Measurements from ENCODE around the gene HCST. TPM values are rescaled to one million over a fixed set of nuclear protein-coding genes. Genes with fewer than 3 reads are reported as not detected.

Gene HCST
- total RNA-seq, result not detected in 2 replicates

GRCh38 chr19:35901854-35902661 lies at the start of gene HCST:
HCST (plus strand) TSS chr19:35902529; CDS start chr19:35902594, 65 bp downstream.
- Histone ChIP-seq H3K36me3 (ENCODE audit: control insufficient read depth, insufficient read depth, low read length) (no peaks in the 10 kb centered on the region), H3K4me3 (ENCODE audit: low read depth, low read length) (peak within 1 kb of the TSS; percentile 15), H3K27me3 (ENCODE audit: control insufficient read depth, insufficient read depth, low read length) (no peaks in the 10 kb centered on the region)
- DNase-seq (ENCODE audit: low read depth), result no peak
- no peak for TF ChIP-seq CTCF (IDR thresholded peaks at IDR 0.05; ENCODE audit: insufficient read depth, low read length, poor library complexity, severe bottlenecking)

GRCh38 chr19:35853038-35853756 lies 49.1 kb upstream of the HCST start:
- TF ChIP-seq CTCF (IDR thresholded peaks at IDR 0.05; ENCODE audit: insufficient read depth, low read length, poor library complexity, severe bottlenecking), result no peak
- no peak for DNase-seq (ENCODE audit: low read depth)
- Histone ChIP-seq H3K27me3 (ENCODE audit: control insufficient read depth, insufficient read depth, low read length) (peaks cover 62% of the 10 kb centered on the region), H3K36me3 (ENCODE audit: control insufficient read depth, insufficient read depth, low read length) (no peaks in the 10 kb centered on the region), H3K4me3 (ENCODE audit: low read depth, low read length) (no peak overlapping the region)

- TF ChIP-seq CTCF (IDR thresholded peaks at IDR 0.05; ENCODE audit: insufficient read depth, low read length, poor library complexity, severe bottlenecking), result no peak
- no peak for DNase-seq (ENCODE audit: low read depth)
- Histone ChIP-seq H3K4me3 (ENCODE audit: low read depth, low read length) (peak within 1 kb of the TSS; percentile 11), H3K27me3 (ENCODE audit: control insufficient read depth, insufficient read depth, low read length) (peaks cover 78% of the 10 kb centered on the region), H3K36me3 (ENCODE audit: control insufficient read depth, insufficient read depth, low read length) (no peaks in the 10 kb centered on the region)
These were observed 45.7 kb upstream of the HCST start, which contains the start of gene KIRREL2 for GRCh38 chr19:35856546-35857149. KIRREL2 (plus strand) TSS chr19:35856911; CDS start chr19:35857120, 209 bp downstream.

- peaks cover 77% of the 10 kb centered on the region for H3K27me3 ChIP-seq (ENCODE audit: control insufficient read depth, insufficient read depth, low read length)
These were observed 44.0 kb upstream of the HCST start for GRCh38 chr19:35858311-35858710.

GRCh38 chr19:35859414-35859813 lies 42.9 kb upstream of the HCST start:
- DNase-seq (ENCODE audit: low read depth), result no peak
- TF ChIP-seq CTCF (IDR thresholded peaks at IDR 0.05; ENCODE audit: insufficient read depth, low read length, poor library complexity, severe bottlenecking), result no peak
- Histone ChIP-seq H3K36me3 (ENCODE audit: control insufficient read depth, insufficient read depth, low read length) (no peaks in the 10 kb centered on the region), H3K4me3 (ENCODE audit: low read depth, low read length) (no peak overlapping the region), H3K27me3 (ENCODE audit: control insufficient read depth, insufficient read depth, low read length) (peaks cover 75% of the 10 kb centered on the region)

More at GRCh38 chr19:35858311-35858710, 44.0 kb upstream of the HCST start:
- no peak for TF ChIP-seq CTCF (IDR thresholded peaks at IDR 0.05; ENCODE audit: insufficient read depth, low read length, poor library complexity, severe bottlenecking)
- Histone ChIP-seq H3K36me3 (ENCODE audit: control insufficient read depth, insufficient read depth, low read length) (no peaks in the 10 kb centered on the region), H3K4me3 (ENCODE audit: low read depth, low read length) (no peak overlapping the region)
- no peak for DNase-seq (ENCODE audit: low read depth)
